Muscle layer of duodenum (tissue), 2 donors: ENCODE measurements around the gene GH1.
"Not testable (repeated sequence)": the region's sequence is repeated elsewhere in the genome, so short reads cannot be mapped to it uniquely, and the experiment has no call there.

Experiments
- H3K27ac ChIP-seq: one replicate; pipeline ENCODE4 v1.7.0; 2013; ENCODE audit warnings: mild to moderate bottlenecking, low read length
- H3K27me3 ChIP-seq: one replicate; pipeline ENCODE4 v1.7.0; 2013; ENCODE audit warnings: low read depth, mild to moderate bottlenecking, control low read depth, low read length
- H3K36me3 ChIP-seq, 2 donors: one replicate each; pipeline ENCODE4 v1.7.0; 2013; ENCODE audit warnings: low read length in 2 of 2, control low read depth in 1 of 2, mild to moderate bottlenecking in 1 of 2; ENCODE audit not compliant: insufficient read depth in 2 of 2, control insufficient read depth in 1 of 2
- H3K4me1 ChIP-seq, 2 donors: one replicate each; pipeline ENCODE4 v1.7.0; 2013; ENCODE audit warnings: low read length in 2 of 2, mild to moderate bottlenecking in 2 of 2, control low read depth in 1 of 2, moderate library complexity in 1 of 2; ENCODE audit not compliant: insufficient read depth in 2 of 2, control insufficient read depth in 1 of 2
- H3K4me3 ChIP-seq, 2 donors: one replicate each; pipeline ENCODE4 v1.7.0; 2013; ENCODE audit warnings: low read length in 2 of 2, low read depth in 1 of 2, mild to moderate bottlenecking in 1 of 2
- H3K9me3 ChIP-seq, 2 donors: one replicate each; pipeline ENCODE4 v1.7.0; 2013; ENCODE audit warnings: low read length in 2 of 2, control low read depth in 1 of 2, mild to moderate bottlenecking in 1 of 2; ENCODE audit not compliant: control insufficient read depth in 1 of 2
- donor health status: healthy.

GH1 gene

DNA sequence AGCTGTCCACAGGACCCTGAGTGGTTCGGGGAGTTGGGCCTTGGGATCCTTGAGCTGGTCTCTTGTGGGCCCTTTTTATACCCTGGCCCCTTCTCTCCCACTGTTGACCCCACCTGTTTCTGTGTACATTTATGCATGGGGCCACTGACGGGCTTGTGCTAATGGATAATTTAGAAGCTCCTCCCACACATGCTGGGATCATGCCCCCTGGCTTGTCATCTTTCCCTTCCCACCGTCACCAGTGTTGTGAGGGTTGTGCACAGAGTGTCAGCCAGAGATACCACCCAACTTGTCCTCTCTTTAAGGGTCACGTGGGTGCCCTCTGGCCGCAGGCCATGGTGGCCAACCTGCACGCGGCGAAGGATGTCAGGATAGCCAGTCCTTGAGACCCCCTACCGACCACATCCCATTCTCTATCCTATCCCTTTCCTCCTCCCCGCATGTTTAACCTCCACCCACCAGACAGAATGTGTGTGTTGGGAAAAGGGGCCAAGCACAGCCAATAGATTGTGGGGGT, at the start of gene GH1:
Gene GH1, minus strand, starts transcription at position 51 of the 517 bp plus-strand sequence. CDS start 63 bp downstream, outside the sequence.
- H3K36me3 ChIP-seq, H3K4me1 ChIP-seq, H3K27ac ChIP-seq, H3K4me3 ChIP-seq, H3K9me3 ChIP-seq, H3K27me3 ChIP-seq: not testable (repeated sequence)

DNA sequence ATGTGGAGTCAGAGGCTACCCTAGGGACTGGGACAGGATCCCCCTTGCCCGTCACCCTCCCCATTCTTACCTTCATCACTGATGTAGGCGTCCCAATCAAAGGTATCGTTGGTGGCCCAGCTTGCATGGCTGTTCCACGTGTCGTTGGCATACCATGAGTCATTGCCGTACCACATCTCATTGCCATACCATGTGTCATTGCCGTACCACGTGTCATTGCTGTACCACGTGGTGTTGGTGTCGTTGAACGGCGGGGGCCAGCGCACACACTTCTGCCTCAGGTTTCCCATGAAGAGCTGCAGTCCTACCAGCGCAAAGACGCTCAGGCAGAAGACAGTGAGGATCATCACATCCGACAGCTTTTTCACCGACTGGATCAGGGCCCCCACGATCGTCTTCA, 49.3 kb upstream of the GH1 start:
- Histone ChIP-seq H3K36me3 (no peaks in the 10 kb centered on the region), H3K27ac (no peak overlapping the region), H3K4me1 (no peaks in the 10 kb centered on the region)

DNA sequence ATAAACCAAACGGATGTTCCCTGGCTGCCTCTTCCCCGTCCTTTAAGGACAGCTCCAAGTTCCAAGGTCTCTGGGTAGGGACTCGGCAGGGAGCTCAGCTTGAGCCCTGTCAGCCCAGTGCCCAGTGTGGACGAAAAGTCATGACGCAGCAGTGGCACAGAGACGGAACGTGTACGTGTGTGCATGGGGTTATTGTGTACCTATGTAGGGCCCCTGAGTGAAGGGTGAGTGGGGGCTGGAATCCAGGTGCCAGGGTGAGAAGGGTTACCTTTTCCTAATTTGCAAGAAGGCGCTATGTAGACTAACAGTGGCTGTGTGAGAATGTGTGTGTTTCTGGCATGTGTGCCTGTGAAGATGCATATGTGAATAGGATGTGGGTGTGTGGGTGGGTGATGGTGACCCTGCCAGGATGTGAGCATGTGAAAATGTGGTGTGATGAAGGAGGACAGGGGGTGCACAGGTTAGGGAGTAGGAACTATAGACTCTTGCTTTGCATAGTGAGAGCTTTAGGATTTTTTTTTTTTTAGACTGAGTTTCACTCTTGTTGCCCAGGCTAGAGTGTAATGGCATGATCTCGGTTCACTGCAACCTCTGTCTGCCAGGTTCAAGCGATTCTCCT, 48.1 kb upstream of the GH1 start:
- Histone ChIP-seq H3K27me3 (no peaks in the 10 kb centered on the region), H3K36me3 (no peaks in the 10 kb centered on the region), H3K4me1 (no peaks in the 10 kb centered on the region), H3K9me3 (no peaks in the 10 kb centered on the region), H3K27ac (no peak overlapping the region), H3K4me3 (no peak overlapping the region)

More for the DNA sequence above, 49.3 kb upstream of the GH1 start:
- Histone ChIP-seq H3K4me3 (no peak overlapping the region), H3K27me3 (no peaks in the 10 kb centered on the region), H3K9me3 (no peaks in the 10 kb centered on the region)

DNA sequence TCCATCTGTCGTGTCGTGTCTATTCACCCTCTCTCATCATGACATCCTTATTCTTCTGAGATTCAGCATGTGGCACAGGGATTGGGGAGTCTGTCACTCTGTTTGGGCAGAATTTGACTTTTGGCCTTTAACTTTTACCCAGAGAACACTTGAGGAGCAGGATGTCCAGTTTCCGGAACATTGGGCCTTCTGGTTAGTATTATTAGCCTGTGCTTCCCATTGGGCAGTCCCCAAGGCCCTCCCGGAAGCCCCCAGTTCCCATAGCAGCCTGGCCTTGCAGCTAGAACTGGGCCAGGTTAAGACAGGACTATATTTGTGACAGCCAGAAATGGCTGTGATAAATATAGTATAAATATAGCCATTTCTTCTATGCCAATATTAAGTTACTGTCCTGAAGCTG, 44.5 kb upstream of the GH1 start:
- no peaks in the 10 kb centered on the region for H3K36me3 ChIP-seq
- no peaks in the 10 kb centered on the region for H3K9me3 ChIP-seq
- no peak overlapping the region for H3K4me3 ChIP-seq
- H3K4me1 ChIP-seq = peaks cover 0 to 9% of the 10 kb centered on the region in 2 donors
- no peak overlapping the region for H3K27ac ChIP-seq
- H3K27me3 ChIP-seq = no peaks in the 10 kb centered on the region

DNA sequence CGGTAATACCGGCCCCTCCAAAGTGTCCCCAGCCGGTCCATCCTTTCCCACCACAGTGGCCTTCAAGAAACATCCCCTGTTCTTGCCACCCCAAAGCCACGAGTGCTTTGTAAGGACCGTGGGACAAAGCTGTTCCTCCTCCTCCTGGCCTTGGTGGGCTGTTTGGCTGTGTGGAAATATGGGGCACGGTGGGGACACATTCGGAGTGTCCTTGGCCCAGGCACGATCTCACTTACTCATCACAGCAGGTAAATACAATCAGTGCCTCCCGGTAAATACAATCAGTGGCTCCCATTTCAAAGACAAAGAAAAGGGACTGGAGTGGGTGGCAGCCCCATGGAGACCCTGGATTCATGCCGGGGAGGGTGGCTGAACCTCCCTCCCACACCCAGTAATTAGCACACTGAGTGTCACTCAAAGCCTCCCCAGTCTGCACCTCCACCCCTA, 43.7 kb upstream of the GH1 start:
- Histone ChIP-seq H3K27ac (no peak overlapping the region), H3K4me1 (peaks cover 0 to 9% of the 10 kb centered on the region in 2 donors), H3K27me3 (no peaks in the 10 kb centered on the region), H3K4me3 (no peak overlapping the region), H3K36me3 (no peaks in the 10 kb centered on the region), H3K9me3 (no peaks in the 10 kb centered on the region)

DNA sequence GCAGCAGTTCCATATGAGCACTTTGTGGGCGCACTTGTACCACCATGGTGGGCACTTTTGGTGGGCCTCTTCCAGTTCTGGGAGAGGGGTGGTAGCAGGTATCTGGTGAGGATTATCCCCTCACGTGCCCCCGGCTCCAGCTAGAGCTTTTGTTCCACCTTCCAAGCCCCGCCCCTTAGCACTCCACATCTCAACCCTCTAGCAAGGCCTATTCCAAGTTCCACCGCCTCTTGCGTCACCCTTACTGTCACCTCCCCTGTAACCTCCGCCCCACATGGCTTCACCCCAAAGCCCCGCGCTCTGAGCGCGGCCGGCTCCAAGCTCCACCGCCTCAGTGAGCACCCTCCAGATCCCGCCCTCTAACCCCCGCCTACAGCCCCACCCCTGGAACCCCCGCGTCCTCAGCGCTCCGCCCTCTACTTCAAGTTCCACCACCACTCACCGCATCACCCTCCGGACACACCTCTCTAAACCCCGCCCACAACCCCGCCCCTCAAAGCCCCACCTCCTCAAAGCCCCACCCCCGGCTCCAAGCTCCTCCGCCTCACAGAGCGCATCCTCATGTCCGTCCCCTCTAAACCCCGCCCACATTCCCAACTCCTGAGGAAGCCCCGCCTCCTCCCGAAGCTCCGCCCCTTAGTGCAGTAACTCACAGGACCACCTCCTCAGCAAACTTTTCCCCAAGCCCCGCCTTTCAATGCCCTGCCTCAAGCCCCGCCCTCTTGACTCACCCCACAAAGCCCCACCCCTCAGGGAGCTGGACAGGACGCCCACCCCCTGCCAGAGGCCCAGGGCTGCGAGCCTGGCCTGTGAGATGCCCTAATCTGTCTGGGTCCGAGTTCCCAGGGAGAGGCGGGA, 42.9 kb upstream of the GH1 start:
- Histone ChIP-seq H3K36me3 (no peaks in the 10 kb centered on the region), H3K4me1 (peaks cover 0 to 9% of the 10 kb centered on the region in 2 donors), H3K4me3 (peak overlapping the region in 1 of 2 donors; percentile 52), H3K9me3 (no peaks in the 10 kb centered on the region), H3K27ac (no peak overlapping the region), H3K27me3 (no peaks in the 10 kb centered on the region)

DNA sequence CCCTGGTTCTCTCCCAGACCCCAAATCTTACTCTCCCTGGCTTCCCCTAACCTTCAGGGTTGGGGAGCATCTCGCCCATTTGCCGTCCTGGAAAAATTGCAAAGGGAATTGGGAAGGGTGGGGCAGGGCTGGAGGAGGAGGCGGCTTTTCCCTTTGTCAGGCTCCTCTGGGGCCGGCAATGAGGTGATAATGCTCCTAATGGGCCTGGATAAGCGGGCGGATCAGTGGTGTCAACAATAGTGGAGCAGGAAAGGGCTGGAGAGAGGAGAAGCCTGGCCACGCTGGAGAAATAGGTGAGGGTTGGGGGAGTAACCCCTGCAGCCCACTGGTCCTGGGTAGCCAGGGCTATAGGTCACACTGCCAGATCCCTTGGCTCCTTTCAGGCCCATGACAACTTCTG, 41.8 kb upstream of the GH1 start:
- no peaks in the 10 kb centered on the region for H3K27me3 ChIP-seq
- H3K4me1 ChIP-seq = peaks cover 0 to 9% of the 10 kb centered on the region in 2 donors
- no peak overlapping the region for H3K4me3 ChIP-seq
- no peak overlapping the region for H3K27ac ChIP-seq
- H3K9me3 ChIP-seq = no peaks in the 10 kb centered on the region
- H3K36me3 ChIP-seq = no peaks in the 10 kb centered on the region

DNA sequence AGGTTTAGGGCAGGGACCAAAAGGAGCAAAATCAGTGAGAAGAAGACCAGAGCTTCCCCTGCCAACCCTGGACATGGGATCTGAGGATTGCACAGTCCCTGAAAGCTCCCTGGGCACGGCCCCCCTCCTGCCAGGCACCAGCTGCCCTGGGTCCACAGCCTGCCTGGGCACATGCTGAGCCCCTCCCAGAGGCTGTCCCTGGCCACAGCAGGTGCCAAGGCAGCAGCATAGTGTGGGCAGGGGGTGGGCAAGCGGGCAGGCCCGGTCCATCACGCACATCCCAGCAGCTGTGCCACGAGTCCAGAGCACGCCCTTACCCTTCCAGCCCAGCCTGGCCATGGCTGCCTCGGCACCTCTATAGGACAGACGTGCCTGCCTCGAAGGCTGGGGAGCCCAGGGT, 41.4 kb upstream of the GH1 start:
- Histone ChIP-seq H3K27ac (no peak overlapping the region), H3K4me3 (no peak overlapping the region), H3K9me3 (no peaks in the 10 kb centered on the region), H3K36me3 (no peaks in the 10 kb centered on the region), H3K4me1 (peaks cover 0 to 9% of the 10 kb centered on the region in 2 donors), H3K27me3 (no peaks in the 10 kb centered on the region)

DNA sequence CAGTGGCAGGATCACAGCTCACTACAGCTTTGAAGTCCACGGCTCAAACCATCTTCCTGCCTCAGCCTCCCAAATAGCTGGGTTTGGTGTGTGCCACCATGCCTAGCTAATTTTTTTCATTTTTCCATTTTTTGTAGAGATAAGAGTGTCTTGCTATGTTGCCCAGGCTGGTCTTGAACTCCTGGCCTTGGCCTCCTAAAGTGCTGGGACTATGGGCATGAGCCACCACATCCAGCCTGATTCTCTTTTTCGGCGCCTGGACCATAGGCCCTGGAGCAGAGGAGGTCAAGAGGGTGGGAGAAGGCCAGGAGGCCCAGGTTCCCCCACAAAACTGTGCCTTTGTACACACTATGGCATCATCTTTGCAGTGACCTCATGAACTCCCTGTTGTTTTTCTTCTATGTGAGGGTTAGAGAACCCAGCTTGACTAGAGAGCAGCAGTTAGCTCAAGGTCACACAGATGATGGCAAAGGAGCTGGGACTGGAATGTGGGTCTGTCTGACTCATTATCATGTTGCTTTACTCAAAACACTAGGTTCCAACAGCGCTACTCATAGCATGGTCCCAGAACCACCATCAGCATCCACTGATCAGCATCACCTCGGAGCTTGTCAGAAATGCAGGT, 37.8 kb upstream of the GH1 start:
- Histone ChIP-seq H3K4me3 (no peak overlapping the region), H3K9me3 (no peaks in the 10 kb centered on the region)

DNA sequence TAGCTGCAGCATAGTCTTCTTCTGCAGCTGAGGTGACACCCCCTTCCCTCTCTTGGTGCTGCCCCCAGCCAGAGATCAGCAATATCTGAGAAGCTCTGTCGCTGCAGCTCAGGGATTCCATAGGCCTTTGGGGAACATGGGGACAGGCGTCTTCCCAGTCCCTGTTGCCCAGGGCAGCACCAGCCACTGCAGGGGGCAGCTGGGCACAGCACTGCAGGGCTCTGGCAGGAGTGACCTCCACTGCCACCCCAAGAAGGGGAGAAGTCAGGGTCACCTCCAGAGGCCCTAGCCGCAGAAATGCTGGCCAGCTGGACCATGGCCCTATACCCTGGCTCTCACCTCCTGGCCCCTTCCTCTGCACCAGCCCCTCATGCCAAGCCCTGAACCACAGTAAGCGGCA, 37.2 kb upstream of the GH1 start:
- Histone ChIP-seq H3K9me3 (no peaks in the 10 kb centered on the region), H3K27me3 (no peaks in the 10 kb centered on the region), H3K27ac (no peak overlapping the region), H3K4me3 (no peak overlapping the region), H3K36me3 (no peaks in the 10 kb centered on the region), H3K4me1 (peaks cover 0 to 1% of the 10 kb centered on the region in 2 donors)

More for the DNA sequence above, 37.8 kb upstream of the GH1 start:
- no peak overlapping the region for H3K27ac ChIP-seq
- H3K36me3 ChIP-seq = no peaks in the 10 kb centered on the region
- H3K27me3 ChIP-seq = no peaks in the 10 kb centered on the region
- peaks cover 0 to 7% of the 10 kb centered on the region in 2 donors for H3K4me1 ChIP-seq

DNA sequence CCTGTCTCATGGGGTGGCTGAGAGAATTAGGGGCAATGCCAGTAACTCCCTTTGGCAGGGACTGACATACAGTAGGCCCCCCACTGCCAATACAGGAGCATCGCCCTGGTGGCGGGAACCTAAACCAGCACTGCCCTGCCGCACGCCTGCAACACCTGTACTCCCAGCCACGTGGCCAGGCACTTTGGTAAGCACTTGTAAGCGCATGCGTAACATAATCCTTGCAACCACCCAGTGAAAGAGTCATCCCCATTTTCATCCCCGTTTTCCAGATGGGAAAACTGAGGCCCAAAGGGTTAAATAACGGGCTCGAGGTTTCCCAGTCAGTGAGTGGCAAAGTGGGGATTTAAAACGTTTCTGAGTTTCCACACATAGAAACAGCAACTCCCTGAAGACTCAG, 36.6 kb upstream of the GH1 start:
- Histone ChIP-seq H3K27ac (no peak overlapping the region), H3K9me3 (no peaks in the 10 kb centered on the region), H3K36me3 (no peaks in the 10 kb centered on the region), H3K27me3 (no peaks in the 10 kb centered on the region), H3K4me3 (no peak overlapping the region), H3K4me1 (no peaks in the 10 kb centered on the region)
